HG03025 (cell line): ENCODE results near the gene BRICD5.
"Not testable (repeated sequence)": the region's sequence is repeated elsewhere in the genome, so short reads cannot be mapped to it uniquely, and the experiment has no call there.

ENCODE experiments used
- ATAC-seq: cut with Tn5 transposase; IDR thresholded peaks from one replicate; pipeline ENCODE4 v1.9.1; 2021; ENCODE audit warnings: mild to moderate bottlenecking, moderate library complexity; ENCODE audit not compliant: unreplicated experiment, low FRiP score

BRICD5 gene

GRCh38 chr16:2204416-2205103 is 6.1 kb downstream of the BRICD5 start:
- no peak for ATAC-seq

- not testable (repeated sequence) for ATAC-seq
Measured at GRCh38 chr16:2203119-2203688, 7.5 kb downstream of the BRICD5 start.

- no peak for ATAC-seq
Measured at GRCh38 chr16:2200313-2200712, 10.3 kb downstream of the BRICD5 start.

GRCh38 chr16:2199621-2200139 is 11.0 kb downstream of the BRICD5 start:
- no peak for ATAC-seq

- ATAC-seq = no peak
Measured at GRCh38 chr16:2199095-2199494, 11.6 kb downstream of the BRICD5 start.

- no peak for ATAC-seq
Measured at GRCh38 chr16:2198283-2198682, 12.4 kb downstream of the BRICD5 start.

- ATAC-seq = no peak
Measured at GRCh38 chr16:2197765-2198164, 12.9 kb downstream of the BRICD5 start.

- ATAC-seq = no peak
Measured at GRCh38 chr16:2196981-2197511, 13.6 kb downstream of the BRICD5 start.

GRCh38 chr16:2196162-2196980 is 14.3 kb downstream of the BRICD5 start, which contains the start of gene CASKIN1:
CASKIN1 (minus strand) TSS chr16:2196605; CDS start chr16:2196432, 173 bp downstream.
- no peak for ATAC-seq

GRCh38 chr16:2195322-2196161 is 15.1 kb downstream of the BRICD5 start:
- no peak for ATAC-seq

GRCh38 chr16:2194852-2195321 is 15.8 kb downstream of the BRICD5 start:
- no peak for ATAC-seq

- ATAC-seq = no peak
Measured at GRCh38 chr16:2194166-2194834, 16.4 kb downstream of the BRICD5 start.

GRCh38 chr16:2191446-2191706 is 19.3 kb downstream of the BRICD5 start:
- no peak for ATAC-seq

- ATAC-seq = no peak
Measured at GRCh38 chr16:2190659-2191445, 19.8 kb downstream of the BRICD5 start.

GRCh38 chr16:2190002-2190658 is 20.5 kb downstream of the BRICD5 start:
- ATAC-seq = no peak

- no peak for ATAC-seq
Measured at GRCh38 chr16:2189252-2189893, 21.3 kb downstream of the BRICD5 start.

GRCh38 chr16:2188395-2188794 is 22.3 kb downstream of the BRICD5 start:
- no peak for ATAC-seq

GRCh38 chr16:2187212-2187611 is 23.5 kb downstream of the BRICD5 start:
- ATAC-seq = no peak
